ENCODE data around the gene THTPA. TPM values are rescaled to one million over a fixed set of nuclear protein-coding genes. Genes with fewer than 3 reads are reported as not detected.

THTPA gene
- polyA plus RNA-seq, 4 donors = 9.7 to 26.7 (median 15.5) TPM

GRCh38 chr14:23571701-23572523 lies 15.8 kb downstream of the THTPA start:
- Histone ChIP-seq H3K4me3 (ENCODE audit: low read depth in 1 of 3, low read length in 3 of 3) (no peak overlapping the region), H3K27ac (ENCODE audit: low read depth in 1 of 3, low read length in 2 of 3) (no peak overlapping the region), H3K9me3 (ENCODE audit: control insufficient read depth in 2 of 2, insufficient read depth in 1 of 2, low read depth in 1 of 2, low read length in 1 of 2) (no peaks in the 10 kb centered on the region), H3K4me1 (ENCODE audit: control insufficient read depth in 3 of 3, insufficient read depth in 2 of 3, low read depth in 1 of 3, low read length in 2 of 3) (peaks cover 0 to 12% (median 2%) of the 10 kb centered on the region in 3 donors), H3K36me3 (ENCODE audit: control insufficient read depth in 3 of 3, insufficient read depth in 2 of 3, low read depth in 1 of 3, low read length in 3 of 3) (no peaks in the 10 kb centered on the region), H3K27me3 (ENCODE audit: control insufficient read depth in 3 of 3, insufficient read depth in 3 of 3, low read length in 3 of 3) (peaks cover 8 to 29% (median 17%) of the 10 kb centered on the region in 3 donors)
- no peak for DNase-seq
- FAIRE-seq = no peak
- WGBS, 3 donors = 58 to 59% (median 59%) methylated on average over 14 of the region's 14 CpGs

- FAIRE-seq = no peak
- no peak overlapping the region for H3K27ac ChIP-seq (ENCODE audit: low read depth in 1 of 3, low read length in 2 of 3)
- no peaks in the 10 kb centered on the region for H3K36me3 ChIP-seq (ENCODE audit: control insufficient read depth in 3 of 3, insufficient read depth in 2 of 3, low read depth in 1 of 3, low read length in 3 of 3)
- H3K9me3 ChIP-seq (ENCODE audit: control insufficient read depth in 2 of 2, insufficient read depth in 1 of 2, low read depth in 1 of 2, low read length in 1 of 2) = no peaks in the 10 kb centered on the region
- H3K27me3 ChIP-seq (ENCODE audit: control insufficient read depth in 3 of 3, insufficient read depth in 3 of 3, low read length in 3 of 3) = peaks cover 8 to 35% (median 21%) of the 10 kb centered on the region in 3 donors
- WGBS, 3 donors = 49 to 71% (median 69%) methylated on average over 4 of the region's 4 CpGs
- DNase-seq = no peak
- H3K4me3 ChIP-seq (ENCODE audit: low read depth in 1 of 3, low read length in 3 of 3) = no peak overlapping the region
- peaks cover 0 to 12% (median 2%) of the 10 kb centered on the region in 3 donors for H3K4me1 ChIP-seq (ENCODE audit: control insufficient read depth in 3 of 3, insufficient read depth in 2 of 3, low read depth in 1 of 3, low read length in 2 of 3)
Measured at GRCh38 chr14:23572524-23572828, 16.4 kb downstream of the THTPA start.

- H3K4me3 ChIP-seq (ENCODE audit: low read depth in 1 of 3, low read length in 3 of 3) = no peak overlapping the region
- no peak for FAIRE-seq
- H3K27ac ChIP-seq (ENCODE audit: low read depth in 1 of 3, low read length in 2 of 3) = no peak overlapping the region
- peaks cover 8 to 38% (median 24%) of the 10 kb centered on the region in 3 donors for H3K27me3 ChIP-seq (ENCODE audit: control insufficient read depth in 3 of 3, insufficient read depth in 3 of 3, low read length in 3 of 3)
- WGBS, 3 donors = 47 to 66% (median 65%) methylated on average over 4 of the region's 4 CpGs
- peaks cover 0 to 11% (median 2%) of the 10 kb centered on the region in 3 donors for H3K4me1 ChIP-seq (ENCODE audit: control insufficient read depth in 3 of 3, insufficient read depth in 2 of 3, low read depth in 1 of 3, low read length in 2 of 3)
- DNase-seq = no peak
- no peaks in the 10 kb centered on the region for H3K36me3 ChIP-seq (ENCODE audit: control insufficient read depth in 3 of 3, insufficient read depth in 2 of 3, low read depth in 1 of 3, low read length in 3 of 3)
- H3K9me3 ChIP-seq (ENCODE audit: control insufficient read depth in 2 of 2, insufficient read depth in 1 of 2, low read depth in 1 of 2, low read length in 1 of 2) = no peaks in the 10 kb centered on the region
Measured at GRCh38 chr14:23572836-23573235, 16.8 kb downstream of the THTPA start.

GRCh38 chr14:23573384-23574015 lies 17.4 kb downstream of the THTPA start:
- no peaks in the 10 kb centered on the region for H3K36me3 ChIP-seq (ENCODE audit: control insufficient read depth in 3 of 3, insufficient read depth in 2 of 3, low read depth in 1 of 3, low read length in 3 of 3)
- 62 to 78% (median 73%) methylated on average over 5 of the region's 5 CpGs for WGBS, 3 donors
- FAIRE-seq (no peak), DNase-seq (no peak)
- H3K27ac ChIP-seq (ENCODE audit: low read depth in 1 of 3, low read length in 2 of 3) = no peak overlapping the region
- no peak overlapping the region for H3K4me3 ChIP-seq (ENCODE audit: low read depth in 1 of 3, low read length in 3 of 3)
- peaks cover 0 to 4% (median 0%) of the 10 kb centered on the region in 3 donors for H3K4me1 ChIP-seq (ENCODE audit: control insufficient read depth in 3 of 3, insufficient read depth in 2 of 3, low read depth in 1 of 3, low read length in 2 of 3)
- no peaks in the 10 kb centered on the region for H3K9me3 ChIP-seq (ENCODE audit: control insufficient read depth in 2 of 2, insufficient read depth in 1 of 2, low read depth in 1 of 2, low read length in 1 of 2)
- peaks cover 8 to 45% (median 24%) of the 10 kb centered on the region in 3 donors for H3K27me3 ChIP-seq (ENCODE audit: control insufficient read depth in 3 of 3, insufficient read depth in 3 of 3, low read length in 3 of 3)

GRCh38 chr14:23577004-23577681 lies 21.1 kb downstream of the THTPA start:
- no peaks in the 10 kb centered on the region for H3K4me1 ChIP-seq (ENCODE audit: control insufficient read depth in 3 of 3, insufficient read depth in 2 of 3, low read depth in 1 of 3, low read length in 2 of 3)
- peaks cover 8 to 60% (median 27%) of the 10 kb centered on the region in 3 donors for H3K27me3 ChIP-seq (ENCODE audit: control insufficient read depth in 3 of 3, insufficient read depth in 3 of 3, low read length in 3 of 3)
- 2 to 9% (median 2%) methylated on average over 48 to 67 of the region's 67 CpGs for WGBS, 3 donors
- H3K36me3 ChIP-seq (ENCODE audit: control insufficient read depth in 3 of 3, insufficient read depth in 2 of 3, low read depth in 1 of 3, low read length in 3 of 3) = no peaks in the 10 kb centered on the region
- FAIRE-seq (no peak), DNase-seq (peak in 1 of 2 donors; percentile 48)
- H3K27ac ChIP-seq (ENCODE audit: low read depth in 1 of 3, low read length in 2 of 3) = peak overlapping the region in 1 of 3 donors; percentile 28
- H3K4me3 ChIP-seq (ENCODE audit: low read depth in 1 of 3, low read length in 3 of 3) = peak overlapping the region in 2 of 3 donors; percentile 24
- no peaks in the 10 kb centered on the region for H3K9me3 ChIP-seq (ENCODE audit: control insufficient read depth in 2 of 2, insufficient read depth in 1 of 2, low read depth in 1 of 2, low read length in 1 of 2)

DNA sequence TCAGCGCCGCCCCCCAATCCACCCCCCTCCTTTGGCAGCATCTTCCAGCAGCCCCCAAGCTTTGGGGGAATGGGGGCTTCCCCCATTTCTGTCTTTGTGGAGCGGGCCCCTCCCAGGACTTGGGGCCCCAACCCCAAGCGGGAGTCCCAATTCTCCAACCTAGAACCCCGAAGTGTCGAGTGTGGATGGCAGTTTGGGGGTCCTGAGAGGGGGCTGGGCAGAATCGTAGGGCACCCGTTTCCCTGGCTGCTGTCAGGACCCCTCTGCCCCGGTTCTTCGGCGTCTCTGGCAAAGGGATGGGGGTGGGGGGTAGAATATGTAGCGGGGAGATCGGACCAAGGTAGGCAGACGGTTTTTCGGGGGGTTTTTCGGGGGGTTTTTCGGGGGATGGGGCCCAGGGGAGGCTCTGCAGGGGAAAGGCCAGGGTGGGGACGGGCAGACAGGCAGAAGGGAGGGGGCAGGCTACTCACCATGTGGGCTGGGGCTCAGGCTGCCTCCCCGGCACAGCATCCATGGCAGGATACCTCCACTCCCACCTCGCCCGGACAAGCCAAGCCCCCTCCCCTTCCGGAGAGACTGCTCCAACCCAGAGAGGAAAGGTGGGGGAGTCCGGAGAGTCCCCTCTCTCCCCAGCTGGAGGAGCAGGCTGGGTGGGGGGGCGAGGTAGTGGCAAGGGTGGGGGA lies 21.8 kb downstream of the THTPA start:
- DNase-seq (no peak), FAIRE-seq (no peak)
- no peaks in the 10 kb centered on the region for H3K4me1 ChIP-seq (ENCODE audit: control insufficient read depth in 3 of 3, insufficient read depth in 2 of 3, low read depth in 1 of 3, low read length in 2 of 3)
- H3K27me3 ChIP-seq (ENCODE audit: control insufficient read depth in 3 of 3, insufficient read depth in 3 of 3, low read length in 3 of 3) = peaks cover 8 to 56% (median 27%) of the 10 kb centered on the region in 3 donors
- H3K9me3 ChIP-seq (ENCODE audit: control insufficient read depth in 2 of 2, insufficient read depth in 1 of 2, low read depth in 1 of 2, low read length in 1 of 2) = no peaks in the 10 kb centered on the region
- 3 to 5% (median 3%) methylated on average over 22 to 24 of the region's 24 CpGs for WGBS, 3 donors
- H3K4me3 ChIP-seq (ENCODE audit: low read depth in 1 of 3, low read length in 3 of 3) = peak overlapping the region in 1 of 3 donors; percentile 24
- no peaks in the 10 kb centered on the region for H3K36me3 ChIP-seq (ENCODE audit: control insufficient read depth in 3 of 3, insufficient read depth in 2 of 3, low read depth in 1 of 3, low read length in 3 of 3)
- H3K27ac ChIP-seq (ENCODE audit: low read depth in 1 of 3, low read length in 2 of 3) = peak overlapping the region in 1 of 3 donors; percentile 28

DNA sequence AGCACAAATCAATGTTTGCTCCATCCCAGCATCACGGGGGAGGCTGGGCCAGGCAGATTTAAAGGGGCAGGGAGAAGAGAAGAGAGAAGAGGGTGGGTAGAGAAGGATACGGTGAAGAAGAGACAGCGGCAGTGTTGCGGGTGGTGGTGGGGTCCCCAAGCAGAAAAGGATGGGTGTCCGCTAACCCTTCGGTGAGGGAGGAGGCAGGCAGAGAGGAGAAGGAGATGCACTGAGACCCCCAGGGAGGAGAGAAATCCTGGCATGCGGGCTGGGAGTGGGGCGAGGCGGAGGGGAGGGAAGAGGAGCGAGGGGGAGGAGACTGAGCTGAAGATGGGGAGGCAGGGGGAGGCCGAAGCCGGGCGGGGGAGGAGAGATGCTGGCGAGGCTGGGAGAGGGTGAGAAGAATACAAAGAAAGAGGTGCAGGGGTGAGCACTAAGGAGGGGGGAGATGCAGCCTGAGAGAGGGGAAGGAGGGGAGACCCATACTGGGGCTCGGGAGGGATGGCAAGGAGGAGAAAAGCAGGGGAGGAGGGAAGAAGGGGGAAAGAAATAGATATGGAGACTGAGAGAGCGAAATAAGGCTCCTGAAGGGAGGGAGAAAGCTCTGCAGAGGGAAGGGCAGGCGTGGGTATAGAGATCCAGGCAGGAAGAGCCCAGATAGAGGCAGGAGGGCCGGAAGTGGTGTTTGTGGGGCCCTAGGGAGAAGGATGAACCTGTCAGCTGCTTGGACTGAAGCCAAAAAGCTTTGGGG lies 22.7 kb downstream of the THTPA start, which contains the start of gene JPH4:
TSS of gene JPH4 (minus strand) at position 231 of the 751 bp plus-strand sequence. CDS start 1,337 bp downstream, outside the sequence.
- DNase-seq (no peak), FAIRE-seq (no peak)
- Histone ChIP-seq H3K27me3 (ENCODE audit: control insufficient read depth in 3 of 3, insufficient read depth in 3 of 3, low read length in 3 of 3) (peaks cover 8 to 56% (median 27%) of the 10 kb centered on the region in 3 donors), H3K36me3 (ENCODE audit: control insufficient read depth in 3 of 3, insufficient read depth in 2 of 3, low read depth in 1 of 3, low read length in 3 of 3) (no peaks in the 10 kb centered on the region), H3K4me1 (ENCODE audit: control insufficient read depth in 3 of 3, insufficient read depth in 2 of 3, low read depth in 1 of 3, low read length in 2 of 3) (no peaks in the 10 kb centered on the region), H3K9me3 (ENCODE audit: control insufficient read depth in 2 of 2, insufficient read depth in 1 of 2, low read depth in 1 of 2, low read length in 1 of 2) (no peaks in the 10 kb centered on the region), H3K27ac (ENCODE audit: low read depth in 1 of 3, low read length in 2 of 3) (peak within 1 kb of the TSS in 1 of 3 donors; percentile 28), H3K4me3 (ENCODE audit: low read depth in 1 of 3, low read length in 3 of 3) (peak within 1 kb of the TSS in 1 of 3 donors; percentile 24)
- 17 to 31% (median 30%) methylated on average over 18 of the region's 18 CpGs for WGBS, 3 donors

Measured in small intestine (tissue), 7 donors.